Measurements from ENCODE around the gene B3GNT5.

Gene B3GNT5

DNA sequence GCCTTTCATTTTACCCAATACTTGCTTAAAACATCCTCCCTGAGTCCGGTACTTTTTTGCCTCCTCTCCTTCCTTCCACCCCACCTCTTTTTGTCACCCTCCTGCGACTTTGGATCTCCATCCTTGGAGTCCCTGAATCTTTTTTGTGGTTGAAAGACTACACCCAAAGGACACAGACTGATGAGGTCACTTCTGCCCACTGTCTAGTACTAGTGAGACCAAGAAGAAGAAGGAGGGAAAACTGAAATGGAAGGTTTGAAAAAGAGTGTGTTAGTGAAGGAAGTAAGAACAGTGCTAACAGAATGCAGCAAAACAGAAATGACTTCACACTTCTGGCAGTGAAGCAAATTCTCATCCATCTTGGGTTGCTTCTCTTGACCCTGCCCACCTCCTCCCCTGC, 6.6 kb downstream of the B3GNT5 start:
- no peak overlapping the region for H3K4me3 ChIP-seq (ENCODE audit: low read length)
- no peaks in the 10 kb centered on the region for H3K27me3 ChIP-seq (ENCODE audit: control insufficient read depth, insufficient read depth, low read length)
- peaks cover 53% of the 10 kb centered on the region for H3K4me1 ChIP-seq (ENCODE audit: control insufficient read depth, insufficient read depth, low read length)
- no peaks in the 10 kb centered on the region for H3K9me3 ChIP-seq (ENCODE audit: control insufficient read depth, low read length)
- no peaks in the 10 kb centered on the region for H3K36me3 ChIP-seq (ENCODE audit: control insufficient read depth, insufficient read depth, low read length)
- H3K9ac ChIP-seq (ENCODE audit: low read length), result no peak overlapping the region

DNA sequence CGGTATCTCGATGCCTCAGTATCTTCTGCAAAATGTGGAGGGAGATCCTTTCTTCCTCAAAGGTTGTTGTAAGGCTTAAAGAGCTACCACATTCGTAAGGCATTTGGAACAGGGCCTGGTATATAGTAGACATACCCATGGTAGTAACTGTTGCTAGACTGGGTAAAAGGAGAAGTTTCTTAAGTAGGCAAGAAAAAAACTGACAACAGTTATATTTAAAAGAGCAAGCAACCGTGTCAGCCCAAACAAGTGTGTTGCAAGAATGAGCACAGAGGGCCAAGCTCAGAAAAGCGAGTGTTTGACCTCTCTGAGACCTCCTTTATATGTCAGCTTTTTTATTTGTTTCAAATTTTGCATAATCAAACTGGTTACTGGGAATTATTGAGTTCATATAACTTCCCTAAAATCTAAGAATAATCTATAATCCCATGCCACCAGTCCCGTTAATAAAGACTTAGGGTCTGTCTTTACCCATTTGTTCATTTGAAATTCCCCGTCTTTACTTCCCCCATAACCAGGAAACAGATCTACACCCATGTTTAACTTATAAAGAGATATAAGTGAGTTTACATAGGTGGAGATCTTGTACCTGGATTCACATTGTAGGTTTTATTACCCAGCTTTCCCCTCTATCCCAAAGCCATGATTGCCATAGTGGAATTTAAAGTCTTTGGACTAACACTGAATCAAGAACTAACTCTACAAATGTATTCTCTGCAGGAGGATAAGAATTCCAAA, 7.3 kb downstream of the B3GNT5 start:
- Histone ChIP-seq H3K9ac (ENCODE audit: low read length) (no peak overlapping the region), H3K4me1 (ENCODE audit: control insufficient read depth, insufficient read depth, low read length) (peaks cover 60% of the 10 kb centered on the region), H3K9me3 (ENCODE audit: control insufficient read depth, low read length) (no peaks in the 10 kb centered on the region), H3K27me3 (ENCODE audit: control insufficient read depth, insufficient read depth, low read length) (no peaks in the 10 kb centered on the region), H3K36me3 (ENCODE audit: control insufficient read depth, insufficient read depth, low read length) (no peaks in the 10 kb centered on the region), H3K4me3 (ENCODE audit: low read length) (no peak overlapping the region)

DNA sequence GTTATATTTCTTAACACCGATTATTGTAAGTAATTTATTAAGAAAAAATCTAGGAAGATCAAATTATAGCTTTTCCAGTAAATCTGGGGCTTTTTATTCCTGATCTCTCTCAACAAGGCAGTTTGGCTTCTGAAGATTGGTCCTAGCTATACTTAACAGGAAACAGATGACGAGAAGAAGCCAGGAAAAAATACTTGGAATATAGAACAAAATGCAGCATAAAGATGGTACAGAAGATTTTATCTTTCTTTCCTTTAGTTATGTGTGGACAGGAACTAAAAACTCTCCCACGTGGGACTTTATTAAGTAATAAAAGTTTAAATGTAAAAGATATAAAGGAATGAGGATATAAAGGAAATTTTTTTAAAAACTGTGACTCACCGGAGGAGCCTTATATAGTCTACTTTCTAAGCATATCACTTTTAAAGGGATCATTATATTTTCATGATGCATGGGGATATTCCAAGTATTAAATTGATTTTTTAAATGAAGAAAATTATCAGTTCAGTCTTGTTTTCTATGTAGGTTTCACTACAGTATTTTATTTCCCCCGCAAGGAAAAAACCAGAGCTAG, 8.2 kb downstream of the B3GNT5 start:
- Histone ChIP-seq H3K27me3 (ENCODE audit: control insufficient read depth, insufficient read depth, low read length) (no peaks in the 10 kb centered on the region), H3K4me1 (ENCODE audit: control insufficient read depth, insufficient read depth, low read length) (peaks cover 65% of the 10 kb centered on the region), H3K9me3 (ENCODE audit: control insufficient read depth, low read length) (no peaks in the 10 kb centered on the region), H3K36me3 (ENCODE audit: control insufficient read depth, insufficient read depth, low read length) (no peaks in the 10 kb centered on the region), H3K4me3 (ENCODE audit: low read length) (no peak overlapping the region), H3K9ac (ENCODE audit: low read length) (no peak overlapping the region)

DNA sequence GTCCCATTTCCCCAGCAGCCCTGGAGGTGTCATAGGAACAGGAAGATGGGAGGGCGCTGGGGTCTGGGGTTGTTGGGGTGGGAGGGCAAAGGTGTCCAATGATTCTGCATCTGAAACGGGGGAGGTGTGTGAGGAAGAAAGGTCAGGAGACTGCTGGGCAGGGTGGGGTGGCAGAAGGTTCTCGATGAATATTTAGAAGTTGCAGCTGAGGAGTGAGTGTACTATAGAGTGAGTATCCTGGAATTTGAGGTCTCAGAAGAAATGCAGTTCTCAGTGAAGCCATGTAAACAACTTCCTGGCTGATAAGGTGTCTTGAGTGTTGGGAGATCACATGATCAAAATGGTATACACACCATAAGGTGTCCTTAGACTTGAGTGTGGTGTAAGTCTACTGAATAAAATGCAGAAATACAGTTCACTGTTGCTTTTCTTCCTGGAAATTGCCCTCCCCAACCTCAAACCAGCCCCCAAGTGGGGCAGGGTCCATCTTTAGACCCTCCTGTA, 9.9 kb downstream of the B3GNT5 start:
- Histone ChIP-seq H3K4me3 (ENCODE audit: low read length) (no peak overlapping the region), H3K4me1 (ENCODE audit: control insufficient read depth, insufficient read depth, low read length) (peaks cover 82% of the 10 kb centered on the region), H3K27me3 (ENCODE audit: control insufficient read depth, insufficient read depth, low read length) (no peaks in the 10 kb centered on the region), H3K36me3 (ENCODE audit: control insufficient read depth, insufficient read depth, low read length) (no peaks in the 10 kb centered on the region), H3K9ac (ENCODE audit: low read length) (no peak overlapping the region), H3K9me3 (ENCODE audit: control insufficient read depth, low read length) (no peaks in the 10 kb centered on the region)

- Histone ChIP-seq H3K9ac (ENCODE audit: low read length) (peak overlapping the region; percentile 26), H3K4me3 (ENCODE audit: low read length) (no peak overlapping the region), H3K4me1 (ENCODE audit: control insufficient read depth, insufficient read depth, low read length) (peaks cover 84% of the 10 kb centered on the region), H3K9me3 (ENCODE audit: control insufficient read depth, low read length) (no peaks in the 10 kb centered on the region), H3K27me3 (ENCODE audit: control insufficient read depth, insufficient read depth, low read length) (no peaks in the 10 kb centered on the region), H3K36me3 (ENCODE audit: control insufficient read depth, insufficient read depth, low read length) (no peaks in the 10 kb centered on the region)
Measured at GRCh38 chr3:183264268-183264667, 11.2 kb downstream of the B3GNT5 start.

DNA sequence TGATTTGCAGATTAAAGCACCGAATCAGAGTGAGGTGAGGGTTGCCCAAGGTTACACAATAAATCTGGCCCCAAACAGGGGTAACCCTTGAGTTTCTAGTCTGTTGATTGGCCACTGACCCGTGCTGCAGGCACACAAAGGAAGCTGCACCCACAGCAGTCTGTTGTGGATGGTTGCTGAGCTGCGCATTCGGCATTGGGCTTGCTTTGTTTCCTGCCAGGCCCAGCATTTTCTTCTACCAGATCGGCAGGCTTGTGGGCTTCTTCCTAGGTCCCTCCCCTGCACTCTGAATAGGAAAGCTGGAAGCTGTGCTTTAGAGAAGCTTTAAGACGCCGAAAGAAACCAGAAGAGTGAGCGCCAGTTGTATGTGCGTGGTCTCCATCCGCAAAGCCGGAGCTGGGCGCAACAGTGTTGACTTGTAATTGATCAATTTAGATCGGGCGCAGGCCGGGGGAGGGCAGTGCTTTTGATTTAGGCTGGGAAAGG, 12.1 kb downstream of the B3GNT5 start:
- H3K4me1 ChIP-seq (ENCODE audit: control insufficient read depth, insufficient read depth, low read length), result peaks cover 84% of the 10 kb centered on the region
- no peaks in the 10 kb centered on the region for H3K36me3 ChIP-seq (ENCODE audit: control insufficient read depth, insufficient read depth, low read length)
- H3K9me3 ChIP-seq (ENCODE audit: control insufficient read depth, low read length), result no peaks in the 10 kb centered on the region
- no peak overlapping the region for H3K4me3 ChIP-seq (ENCODE audit: low read length)
- H3K27me3 ChIP-seq (ENCODE audit: control insufficient read depth, insufficient read depth, low read length), result no peaks in the 10 kb centered on the region
- peak overlapping the region; percentile 26 for H3K9ac ChIP-seq (ENCODE audit: low read length)

- H3K4me1 ChIP-seq (ENCODE audit: control insufficient read depth, insufficient read depth, low read length), result peaks cover 81% of the 10 kb centered on the region
- H3K4me3 ChIP-seq (ENCODE audit: low read length), result no peak overlapping the region
- H3K27me3 ChIP-seq (ENCODE audit: control insufficient read depth, insufficient read depth, low read length), result no peaks in the 10 kb centered on the region
- no peaks in the 10 kb centered on the region for H3K36me3 ChIP-seq (ENCODE audit: control insufficient read depth, insufficient read depth, low read length)
- no peaks in the 10 kb centered on the region for H3K9me3 ChIP-seq (ENCODE audit: control insufficient read depth, low read length)
- H3K9ac ChIP-seq (ENCODE audit: low read length), result peak overlapping the region; percentile 26
Measured at GRCh38 chr3:183265834-183266417, 12.9 kb downstream of the B3GNT5 start.

- peaks cover 79% of the 10 kb centered on the region for H3K4me1 ChIP-seq (ENCODE audit: control insufficient read depth, insufficient read depth, low read length)
- H3K4me3 ChIP-seq (ENCODE audit: low read length), result no peak overlapping the region
- no peaks in the 10 kb centered on the region for H3K27me3 ChIP-seq (ENCODE audit: control insufficient read depth, insufficient read depth, low read length)
- H3K36me3 ChIP-seq (ENCODE audit: control insufficient read depth, insufficient read depth, low read length), result no peaks in the 10 kb centered on the region
- H3K9ac ChIP-seq (ENCODE audit: low read length), result no peak overlapping the region
- H3K9me3 ChIP-seq (ENCODE audit: control insufficient read depth, low read length), result no peaks in the 10 kb centered on the region
Measured at GRCh38 chr3:183266454-183266853, 13.4 kb downstream of the B3GNT5 start.

GRCh38 chr3:183267140-183267539, 14.1 kb downstream of the B3GNT5 start:
- Histone ChIP-seq H3K4me3 (ENCODE audit: low read length) (no peak overlapping the region), H3K9me3 (ENCODE audit: control insufficient read depth, low read length) (no peaks in the 10 kb centered on the region), H3K27me3 (ENCODE audit: control insufficient read depth, insufficient read depth, low read length) (no peaks in the 10 kb centered on the region), H3K4me1 (ENCODE audit: control insufficient read depth, insufficient read depth, low read length) (peaks cover 79% of the 10 kb centered on the region), H3K36me3 (ENCODE audit: control insufficient read depth, insufficient read depth, low read length) (no peaks in the 10 kb centered on the region), H3K9ac (ENCODE audit: low read length) (no peak overlapping the region)

DNA sequence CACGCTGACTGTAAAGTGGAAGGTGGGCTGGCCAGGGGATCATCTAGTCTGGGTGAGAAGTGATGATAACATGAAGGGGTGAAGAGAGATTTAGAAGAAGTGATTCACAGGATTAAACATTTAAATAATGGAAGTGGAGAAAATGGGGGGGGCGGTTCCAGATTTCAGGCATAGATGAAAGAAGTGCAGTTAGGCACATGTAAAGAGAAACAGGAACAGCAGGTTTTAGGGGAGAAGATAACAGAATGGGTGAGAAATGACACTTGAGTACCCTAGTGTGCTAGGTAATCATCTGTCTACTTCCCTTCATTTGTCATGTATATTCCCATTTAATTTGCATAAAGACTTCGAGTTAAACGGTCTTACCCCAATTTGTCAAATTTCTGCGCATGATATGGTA, 15.3 kb downstream of the B3GNT5 start:
- Histone ChIP-seq H3K9me3 (ENCODE audit: control insufficient read depth, low read length) (no peaks in the 10 kb centered on the region), H3K36me3 (ENCODE audit: control insufficient read depth, insufficient read depth, low read length) (no peaks in the 10 kb centered on the region), H3K4me1 (ENCODE audit: control insufficient read depth, insufficient read depth, low read length) (peaks cover 73% of the 10 kb centered on the region), H3K4me3 (ENCODE audit: low read length) (no peak overlapping the region), H3K9ac (ENCODE audit: low read length) (no peak overlapping the region), H3K27me3 (ENCODE audit: control insufficient read depth, insufficient read depth, low read length) (no peaks in the 10 kb centered on the region)

DNA sequence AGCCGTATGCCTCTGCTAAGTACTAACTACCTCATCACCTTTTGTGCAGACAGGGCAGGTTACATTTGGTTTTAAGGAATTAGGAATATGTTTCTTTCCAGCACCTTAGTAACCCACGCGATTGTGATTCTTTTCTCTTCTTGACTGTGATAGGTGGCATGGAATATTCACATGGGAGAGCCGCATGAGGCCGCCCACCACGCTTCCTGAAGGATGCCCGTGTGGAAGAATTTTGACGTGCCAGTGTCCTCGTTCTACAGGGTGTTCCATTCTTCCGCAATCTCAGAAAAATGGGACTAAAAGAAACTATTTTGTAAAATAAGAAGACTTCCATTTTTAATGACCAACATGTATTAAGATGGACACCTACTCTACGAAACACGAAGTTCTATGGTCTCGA, 16.3 kb downstream of the B3GNT5 start:
- Histone ChIP-seq H3K4me3 (ENCODE audit: low read length) (no peak overlapping the region), H3K27me3 (ENCODE audit: control insufficient read depth, insufficient read depth, low read length) (no peaks in the 10 kb centered on the region), H3K4me1 (ENCODE audit: control insufficient read depth, insufficient read depth, low read length) (peaks cover 67% of the 10 kb centered on the region), H3K9ac (ENCODE audit: low read length) (no peak overlapping the region), H3K9me3 (ENCODE audit: control insufficient read depth, low read length) (no peaks in the 10 kb centered on the region), H3K36me3 (ENCODE audit: control insufficient read depth, insufficient read depth, low read length) (no peaks in the 10 kb centered on the region)

DNA sequence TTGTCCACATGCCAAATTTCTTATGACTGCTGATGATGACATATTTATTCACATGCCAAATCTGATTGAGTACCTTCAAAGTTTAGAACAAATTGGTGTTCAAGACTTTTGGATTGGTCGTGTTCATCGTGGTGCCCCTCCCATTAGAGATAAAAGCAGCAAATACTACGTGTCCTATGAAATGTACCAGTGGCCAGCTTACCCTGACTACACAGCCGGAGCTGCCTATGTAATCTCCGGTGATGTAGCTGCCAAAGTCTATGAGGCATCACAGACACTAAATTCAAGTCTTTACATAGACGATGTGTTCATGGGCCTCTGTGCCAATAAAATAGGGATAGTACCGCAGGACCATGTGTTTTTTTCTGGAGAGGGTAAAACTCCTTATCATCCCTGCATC, 17.3 kb downstream of the B3GNT5 start:
- H3K9me3 ChIP-seq (ENCODE audit: control insufficient read depth, low read length), result no peaks in the 10 kb centered on the region
- no peaks in the 10 kb centered on the region for H3K27me3 ChIP-seq (ENCODE audit: control insufficient read depth, insufficient read depth, low read length)
- H3K36me3 ChIP-seq (ENCODE audit: control insufficient read depth, insufficient read depth, low read length), result no peaks in the 10 kb centered on the region
- no peak overlapping the region for H3K4me3 ChIP-seq (ENCODE audit: low read length)
- peaks cover 67% of the 10 kb centered on the region for H3K4me1 ChIP-seq (ENCODE audit: control insufficient read depth, insufficient read depth, low read length)
- H3K9ac ChIP-seq (ENCODE audit: low read length), result no peak overlapping the region
